WERI-Rb-1 (cell line): ENCODE results near the gene YKT6.

Source experiments
- DNase-seq: peaks from one replicate; pipeline ENCODE4 v3.0.0-alpha.2; 2020
- H3K27ac ChIP-seq: fragments of 250-450 bp; sonication (Bioruptor Pico); 2 replicates; pipeline ENCODE4 v1.5.1; 2020; ENCODE audit warnings: mild to moderate bottlenecking, moderate library complexity
- H3K27me3 ChIP-seq: fragments of 250-450 bp; sonication (Bioruptor Pico); 2 replicates; pipeline ENCODE4 v1.5.1; 2021; ENCODE audit warnings: mild to moderate bottlenecking, low read depth, moderate library complexity; ENCODE audit not compliant: insufficient read depth, severe bottlenecking
- H3K36me3 ChIP-seq: fragments of 250-450 bp; sonication (Bioruptor Pico); 2 replicates; pipeline ENCODE4 v1.5.1; 2020; ENCODE audit warnings: mild to moderate bottlenecking, moderate library complexity
- H3K4me3 ChIP-seq: 2 replicates; pipeline ENCODE4 v1.5.1; 2011; ENCODE audit warnings: low read depth, mild to moderate bottlenecking, control low read depth, low read length
- H3K9me3 ChIP-seq: fragments of 250-450 bp; sonication (Bioruptor Pico); 2 replicates; pipeline ENCODE4 v1.5.1; 2021; ENCODE audit warnings: mild to moderate bottlenecking, moderate library complexity; ENCODE audit not compliant: severe bottlenecking
- CTCF ChIP-seq: IDR thresholded peaks from 2 replicates; pipeline ENCODE4 v1.5.1; 2011; ENCODE audit warnings: low read depth, mild to moderate bottlenecking, control low read depth, inconsistent platforms, low read length

Gene YKT6

DNA sequence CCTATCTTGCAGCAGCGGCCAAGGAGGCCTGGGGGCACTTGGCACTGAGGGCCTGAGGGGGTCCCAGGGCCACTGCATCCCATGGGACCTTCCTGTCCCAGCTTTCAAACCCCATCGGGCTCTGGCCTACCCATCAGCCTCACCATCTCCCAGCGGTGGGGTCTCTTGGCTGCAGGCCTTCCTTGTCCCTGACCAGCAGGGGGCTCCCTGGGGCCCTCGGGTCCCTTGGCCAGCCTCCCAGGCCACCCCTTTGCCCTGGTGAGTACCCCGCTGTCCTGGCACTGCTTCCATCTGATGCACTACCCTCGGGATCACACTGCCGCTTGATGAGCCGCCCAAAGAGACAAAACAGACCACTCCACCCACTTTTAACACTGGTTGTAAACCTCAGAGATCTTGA lies 43.5 kb downstream of the YKT6 start:
- DNase-seq: peak; percentile 62
- Histone ChIP-seq H3K27me3 (no peaks in the 10 kb centered on the region), H3K36me3 (no peaks in the 10 kb centered on the region), H3K27ac (no peak overlapping the region), H3K9me3 (no peaks in the 10 kb centered on the region), H3K4me3 (no peak overlapping the region)
- peak; percentile 88 for TF ChIP-seq CTCF

DNA sequence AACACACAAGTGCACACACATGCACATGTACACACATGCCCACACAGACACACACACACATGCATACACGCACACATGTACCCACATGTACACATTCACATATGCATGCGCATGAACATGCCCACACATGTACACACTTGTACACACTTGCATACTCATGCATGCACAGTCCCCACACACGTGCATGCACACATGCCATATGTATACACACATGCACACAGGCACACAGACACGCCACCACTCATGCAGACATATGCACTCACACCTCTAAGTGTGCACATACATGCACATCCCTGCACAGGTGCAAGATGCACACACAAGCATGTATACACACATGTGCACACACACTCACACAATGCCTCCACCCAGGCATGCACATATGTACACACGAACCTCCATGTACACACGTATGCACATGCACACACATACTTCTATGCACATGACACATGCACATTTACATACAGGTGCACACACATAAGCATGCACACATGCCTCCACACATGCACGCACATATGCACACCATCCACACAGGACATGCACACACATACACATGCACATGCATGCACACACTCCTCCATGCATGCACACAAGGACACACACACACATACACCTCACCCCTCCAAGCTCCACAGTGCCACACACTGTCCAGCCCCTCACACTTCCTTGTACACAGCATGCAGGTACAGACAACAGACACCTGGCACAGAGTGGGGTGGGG lies 45.8 kb downstream of the YKT6 start:
- H3K27me3 ChIP-seq: no peaks in the 10 kb centered on the region
- DNase-seq: no peak
- no peak for TF ChIP-seq CTCF

GRCh38 chr7:44247868-44248651 lies 47.3 kb downstream of the YKT6 start:
- H3K36me3 ChIP-seq: no peaks in the 10 kb centered on the region
- H3K4me3 ChIP-seq: no peak overlapping the region
- H3K9me3 ChIP-seq: no peaks in the 10 kb centered on the region
- H3K27ac ChIP-seq: no peak overlapping the region
- no peaks in the 10 kb centered on the region for H3K27me3 ChIP-seq
- no peak for TF ChIP-seq CTCF
- DNase-seq: no peak

More for the DNA sequence above, 45.8 kb downstream of the YKT6 start:
- Histone ChIP-seq H3K27ac (no peak overlapping the region), H3K9me3 (no peaks in the 10 kb centered on the region), H3K4me3 (no peak overlapping the region), H3K36me3 (no peaks in the 10 kb centered on the region)

- Histone ChIP-seq H3K36me3 (no peaks in the 10 kb centered on the region), H3K27me3 (no peaks in the 10 kb centered on the region)
- TF ChIP-seq CTCF: no peak
These were observed 49.0 kb downstream of the YKT6 start for GRCh38 chr7:44249639-44250234.

GRCh38 chr7:44251269-44251668 lies 50.5 kb downstream of the YKT6 start:
- Histone ChIP-seq H3K36me3 (no peaks in the 10 kb centered on the region), H3K27ac (no peak overlapping the region), H3K9me3 (no peaks in the 10 kb centered on the region), H3K4me3 (no peak overlapping the region), H3K27me3 (no peaks in the 10 kb centered on the region)
- TF ChIP-seq CTCF: no peak
- DNase-seq: no peak

More at GRCh38 chr7:44249639-44250234, 49.0 kb downstream of the YKT6 start:
- no peak overlapping the region for H3K27ac ChIP-seq
- no peak for DNase-seq
- H3K4me3 ChIP-seq: no peak overlapping the region
- H3K9me3 ChIP-seq: no peaks in the 10 kb centered on the region
